ENCODE results near the gene ZNF112.
A peak's percentile ranks its signal among the peaks of the same experiment; 100 is the strongest.
"Not testable (repeated sequence)": the region's sequence is repeated elsewhere in the genome, so short reads cannot be mapped to it uniquely, and the experiment has no call there.

Gene ZNF112

DNA sequence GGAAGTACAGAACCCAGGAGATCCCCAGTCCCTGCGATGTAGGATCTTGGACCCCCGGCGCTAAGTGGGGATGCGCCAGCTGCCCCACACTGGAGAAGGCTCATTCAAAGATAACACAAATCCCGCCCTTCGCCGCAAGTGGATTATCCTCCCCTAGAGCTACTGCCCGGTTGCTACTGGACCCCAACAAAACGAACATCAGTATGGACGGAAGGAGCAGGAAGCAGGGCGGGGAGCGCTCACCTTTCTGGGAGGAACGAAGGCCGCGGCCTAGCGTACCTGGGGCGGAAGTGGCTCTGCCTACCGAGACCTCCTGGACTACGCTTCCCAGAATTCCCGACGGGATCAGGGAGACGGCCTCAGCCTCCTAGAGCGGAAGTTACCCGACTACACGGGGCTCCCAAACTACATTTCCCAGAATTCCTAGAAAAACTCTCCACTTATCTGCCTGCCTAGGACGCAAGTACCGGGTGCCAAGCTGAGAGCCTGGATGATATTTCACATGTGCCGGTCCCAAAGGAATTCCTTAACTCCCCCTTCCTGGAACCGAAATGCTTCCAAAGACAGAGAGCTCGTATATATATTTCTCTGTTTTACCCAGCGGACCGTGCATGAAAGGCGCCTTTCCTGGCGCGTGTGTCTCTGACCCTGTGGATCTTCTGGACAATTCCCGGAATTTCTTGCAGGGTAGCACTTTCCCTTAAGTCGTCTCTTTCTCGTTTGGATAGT lies at the start of gene ZNF112:
TSS of gene ZNF112 (minus strand) at position 298 of the 729 bp plus-strand sequence. CDS start 16,141 bp downstream, outside the sequence.
- H3K27ac ChIP-seq (ENCODE audit: low read depth, low read length) = peak within 1 kb of the TSS; percentile 75
- no peaks in the 10 kb centered on the region for H3K36me3 ChIP-seq (ENCODE audit: insufficient read depth, low read length)
- peaks cover 7% of the 10 kb centered on the region for H3K4me1 ChIP-seq (ENCODE audit: insufficient read depth, low read length)
- no peaks in the 10 kb centered on the region for H3K27me3 ChIP-seq (ENCODE audit: control insufficient read depth in 1 of 2, insufficient read depth in 2 of 2, low read length in 2 of 2)
- H3K9ac ChIP-seq (ENCODE audit: low read length) = peak within 1 kb of the TSS; percentile 54
- H3K9me3 ChIP-seq (ENCODE audit: low read length) = no peaks in the 10 kb centered on the region
- peak within 1 kb of the TSS; percentile 66 to 87 for H3K4me3 ChIP-seq (ENCODE audit: low read depth in 1 of 2, low read length in 2 of 2)

DNA sequence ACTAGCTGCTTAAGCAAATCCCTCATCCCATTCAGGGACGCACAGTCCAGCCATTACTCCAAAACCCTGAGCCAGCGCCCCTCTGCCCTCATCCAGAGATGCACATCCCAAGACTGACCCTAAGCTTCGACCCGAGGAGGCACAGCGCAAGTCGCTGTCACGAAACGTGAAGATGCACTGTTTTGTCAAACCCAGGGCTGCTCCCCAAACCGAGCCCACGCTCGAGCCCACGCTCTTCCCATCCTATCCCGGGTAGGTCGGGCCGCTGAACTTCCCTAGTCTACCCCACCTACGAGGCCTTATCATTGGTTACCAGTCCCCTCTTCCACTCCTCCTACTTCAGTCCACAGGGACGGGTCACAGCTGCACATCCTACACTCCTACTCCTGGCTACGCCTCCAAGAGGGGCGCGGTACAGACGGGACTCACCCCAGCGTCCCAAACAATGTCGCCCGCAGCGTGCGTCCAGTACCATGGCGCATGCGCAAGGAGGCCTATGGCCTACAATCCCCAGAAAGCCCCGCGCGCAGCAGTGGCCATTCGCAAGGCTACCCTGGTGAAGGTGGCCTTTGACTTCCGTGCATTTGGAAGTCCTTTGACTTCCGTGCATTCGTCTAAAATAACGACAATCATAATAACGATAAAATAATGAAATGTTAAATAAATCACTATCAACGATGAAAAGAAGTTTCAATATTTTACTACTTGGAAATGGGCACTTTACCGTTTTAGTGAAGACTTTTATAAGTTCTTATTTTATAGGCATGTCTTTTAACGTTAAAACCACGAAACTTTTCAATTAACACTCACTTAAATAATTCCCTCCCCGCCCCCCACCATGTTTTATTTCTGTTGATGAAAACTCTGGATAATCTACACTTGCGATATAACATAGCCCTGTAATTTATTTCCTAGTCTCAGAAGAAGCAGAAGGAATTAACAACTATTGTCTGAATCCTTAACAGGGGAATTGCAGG lies 44.9 kb upstream of the ZNF112 start, which contains the start of gene ZNF285:
TSS of gene ZNF285 (minus strand) at position 470 of the 977 bp plus-strand sequence. CDS start 4,395 bp downstream, outside the sequence.
- Histone ChIP-seq H3K36me3 (ENCODE audit: insufficient read depth, low read length) (no peaks in the 10 kb centered on the region), H3K27me3 (ENCODE audit: control insufficient read depth in 1 of 2, insufficient read depth in 2 of 2, low read length in 2 of 2) (no peaks in the 10 kb centered on the region), H3K4me3 (ENCODE audit: low read depth in 1 of 2, low read length in 2 of 2) (peak within 1 kb of the TSS; percentile 64 to 84), H3K27ac (ENCODE audit: low read depth, low read length) (peak within 1 kb of the TSS; percentile 30), H3K9me3 (ENCODE audit: low read length) (no peaks in the 10 kb centered on the region), H3K9ac (ENCODE audit: low read length) (no peak within 1 kb of the TSS), H3K4me1 (ENCODE audit: insufficient read depth, low read length) (no peaks in the 10 kb centered on the region)

DNA sequence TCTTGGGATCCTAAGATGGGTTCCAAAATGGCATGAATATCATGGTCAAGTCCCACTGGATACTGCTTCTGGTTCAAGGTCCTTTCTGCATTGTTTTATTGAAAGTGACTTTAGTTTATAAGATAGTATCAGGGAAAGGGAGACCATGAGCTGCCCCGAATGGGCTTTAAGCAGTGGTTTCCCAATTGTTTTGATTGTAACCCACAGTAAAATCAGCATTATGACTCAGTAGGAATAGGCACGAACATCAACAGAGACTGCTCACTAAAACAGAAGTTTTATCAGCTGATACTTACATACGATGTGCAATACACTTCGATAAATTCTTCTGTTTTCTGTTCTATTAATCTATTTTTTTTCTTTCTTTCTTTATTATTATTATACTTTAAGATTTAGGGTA lies 32.8 kb upstream of the ZNF112 start:
- H3K9me3 ChIP-seq (ENCODE audit: low read length); H3K27ac ChIP-seq (ENCODE audit: low read depth, low read length); H3K9ac ChIP-seq (ENCODE audit: low read length); H3K4me1 ChIP-seq (ENCODE audit: insufficient read depth, low read length); H3K27me3 ChIP-seq (ENCODE audit: control insufficient read depth in 1 of 2, insufficient read depth in 2 of 2, low read length in 2 of 2); H3K4me3 ChIP-seq (ENCODE audit: low read depth in 1 of 2, low read length in 2 of 2): not testable (repeated sequence)
- peaks cover 17% of the 10 kb centered on the region for H3K36me3 ChIP-seq (ENCODE audit: insufficient read depth, low read length)

DNA sequence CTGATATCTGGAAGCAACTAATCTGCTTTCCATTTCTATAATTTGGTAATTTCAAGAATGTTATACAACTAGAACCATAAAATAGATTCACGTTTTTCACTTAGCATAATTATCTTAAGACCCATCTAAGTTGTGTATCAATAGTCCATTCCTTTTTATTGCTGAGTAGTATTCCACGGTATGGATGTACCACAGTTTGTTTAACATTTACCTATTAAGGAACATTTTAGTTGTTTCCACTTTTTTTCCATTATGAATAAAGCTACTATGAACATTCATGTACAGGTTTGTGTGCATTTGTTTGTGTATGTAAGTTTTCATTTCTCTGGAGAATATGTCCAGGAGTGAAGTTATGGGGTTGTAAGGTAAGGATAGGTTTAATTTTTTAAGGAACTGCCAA lies 18.3 kb upstream of the ZNF112 start:
- Histone ChIP-seq H3K27ac (ENCODE audit: low read depth, low read length) (no peak overlapping the region), H3K4me3 (ENCODE audit: low read depth in 1 of 2, low read length in 2 of 2) (no peak overlapping the region), H3K27me3 (ENCODE audit: control insufficient read depth in 1 of 2, insufficient read depth in 2 of 2, low read length in 2 of 2) (no peaks in the 10 kb centered on the region), H3K4me1 (ENCODE audit: insufficient read depth, low read length) (no peaks in the 10 kb centered on the region), H3K9me3 (ENCODE audit: low read length) (no peaks in the 10 kb centered on the region), H3K9ac (ENCODE audit: low read length) (no peak overlapping the region), H3K36me3 (ENCODE audit: insufficient read depth, low read length) (no peaks in the 10 kb centered on the region)

DNA sequence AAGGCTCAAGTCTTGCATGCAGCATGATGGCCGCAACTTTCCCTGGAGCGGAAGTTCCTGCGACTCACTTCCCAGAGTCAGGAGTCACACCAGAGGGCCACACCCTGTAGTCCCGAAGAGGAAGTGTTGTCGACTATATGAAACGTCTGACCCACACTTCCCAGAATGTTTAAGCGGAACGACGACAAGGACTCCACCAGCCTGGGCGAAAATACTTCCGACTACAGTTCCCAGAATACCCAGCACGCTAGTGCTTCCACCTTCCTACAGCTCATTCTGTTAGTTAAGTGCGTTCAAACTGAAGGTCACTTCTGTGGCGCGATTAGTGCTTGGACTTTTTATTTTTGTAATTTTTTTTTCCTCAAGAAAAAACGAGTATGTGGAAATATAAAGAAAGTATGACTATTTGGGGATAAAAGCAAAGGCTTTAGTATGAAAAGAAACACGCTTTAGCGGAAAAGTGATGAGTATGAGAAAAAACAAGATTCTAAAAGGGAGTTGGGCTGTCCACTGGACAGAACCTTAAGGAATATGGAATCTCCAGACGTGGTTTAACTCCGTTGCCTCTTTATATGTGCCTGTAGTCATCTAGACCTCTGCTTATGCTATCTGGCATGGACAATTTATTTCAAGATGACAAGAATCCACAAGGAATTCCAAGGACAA lies 15.5 kb upstream of the ZNF112 start:
- H3K27me3 ChIP-seq (ENCODE audit: control insufficient read depth in 1 of 2, insufficient read depth in 2 of 2, low read length in 2 of 2) = no peaks in the 10 kb centered on the region
- H3K9me3 ChIP-seq (ENCODE audit: low read length) = peaks cover 4% of the 10 kb centered on the region
- no peak overlapping the region for H3K27ac ChIP-seq (ENCODE audit: low read depth, low read length)
- no peaks in the 10 kb centered on the region for H3K4me1 ChIP-seq (ENCODE audit: insufficient read depth, low read length)
- H3K9ac ChIP-seq (ENCODE audit: low read length) = no peak overlapping the region
- H3K36me3 ChIP-seq (ENCODE audit: insufficient read depth, low read length) = no peaks in the 10 kb centered on the region
- H3K4me3 ChIP-seq (ENCODE audit: low read depth in 1 of 2, low read length in 2 of 2) = no peak overlapping the region

DNA sequence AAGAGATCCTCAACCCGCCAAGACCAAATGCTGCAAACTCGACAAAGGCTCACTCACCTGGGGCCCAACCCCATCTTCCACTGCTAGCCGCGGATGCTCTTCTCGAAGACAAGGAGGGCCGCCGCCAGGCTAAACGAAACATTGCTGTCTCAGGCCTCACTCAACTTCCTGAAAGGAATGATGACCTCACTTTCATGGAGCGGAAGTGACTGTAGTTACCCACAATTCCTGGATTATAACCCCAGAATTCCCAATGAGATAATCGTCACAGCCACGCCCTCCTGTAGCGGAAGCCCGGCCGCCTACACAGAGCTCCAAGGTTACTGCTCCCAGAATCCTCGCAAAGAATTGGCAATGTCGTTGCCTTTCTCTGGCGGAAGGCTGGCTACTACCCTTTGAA lies 10.5 kb upstream of the ZNF112 start:
- no peak overlapping the region for H3K4me3 ChIP-seq (ENCODE audit: low read depth in 1 of 2, low read length in 2 of 2)
- no peak overlapping the region for H3K27ac ChIP-seq (ENCODE audit: low read depth, low read length)
- H3K9ac ChIP-seq (ENCODE audit: low read length) = no peak overlapping the region
- H3K4me1 ChIP-seq (ENCODE audit: insufficient read depth, low read length) = no peaks in the 10 kb centered on the region
- H3K36me3 ChIP-seq (ENCODE audit: insufficient read depth, low read length) = no peaks in the 10 kb centered on the region
- H3K27me3 ChIP-seq (ENCODE audit: control insufficient read depth in 1 of 2, insufficient read depth in 2 of 2, low read length in 2 of 2) = no peaks in the 10 kb centered on the region
- peaks cover 4% of the 10 kb centered on the region for H3K9me3 ChIP-seq (ENCODE audit: low read length)

DNA sequence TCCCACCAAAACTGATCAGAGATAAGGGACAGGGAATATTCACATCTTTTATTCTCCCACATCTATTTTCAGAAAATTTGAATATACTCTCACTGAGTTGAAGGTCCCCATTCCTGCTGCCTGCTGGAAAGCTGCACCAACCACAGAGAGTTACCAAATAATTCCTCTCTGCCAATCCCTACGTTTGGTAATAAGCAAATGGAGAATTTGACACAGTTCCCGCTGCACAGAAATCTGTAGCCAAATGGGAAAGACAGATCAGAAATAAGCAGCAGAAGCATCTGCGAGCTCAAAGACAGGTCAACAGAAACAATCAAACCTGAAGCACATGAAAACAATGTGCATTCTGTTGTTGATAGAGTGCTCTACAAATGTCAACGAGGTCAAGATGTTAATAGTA lies 9.9 kb downstream of the ZNF112 start:
- Histone ChIP-seq H3K27me3 (ENCODE audit: control insufficient read depth in 1 of 2, insufficient read depth in 2 of 2, low read length in 2 of 2) (no peaks in the 10 kb centered on the region), H3K27ac (ENCODE audit: low read depth, low read length) (no peak overlapping the region), H3K9me3 (ENCODE audit: low read length) (peaks cover 63% of the 10 kb centered on the region), H3K4me1 (ENCODE audit: insufficient read depth, low read length) (no peaks in the 10 kb centered on the region), H3K36me3 (ENCODE audit: insufficient read depth, low read length) (no peaks in the 10 kb centered on the region), H3K9ac (ENCODE audit: low read length) (no peak overlapping the region), H3K4me3 (ENCODE audit: low read depth in 1 of 2, low read length in 2 of 2) (no peak overlapping the region)

DNA sequence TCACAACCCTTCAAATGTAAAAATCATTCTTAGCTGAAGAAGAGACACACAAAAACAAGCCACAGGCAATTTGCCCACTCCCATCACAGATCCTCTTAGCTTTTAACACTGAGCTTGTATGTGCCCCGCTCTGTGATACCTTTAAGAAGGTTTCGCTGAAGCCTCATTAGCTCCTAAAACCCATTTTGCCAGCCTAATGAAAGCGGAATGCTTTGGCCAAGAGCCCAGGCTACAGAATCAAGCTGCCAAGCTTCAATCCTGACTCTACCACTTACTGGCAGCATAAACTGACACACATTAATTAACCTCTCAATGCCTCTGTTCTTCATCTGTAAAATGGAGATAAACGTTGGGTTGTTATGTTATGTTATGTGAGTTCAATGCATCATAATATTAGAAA lies 10.5 kb downstream of the ZNF112 start:
- H3K27me3 ChIP-seq (ENCODE audit: control insufficient read depth in 1 of 2, insufficient read depth in 2 of 2, low read length in 2 of 2) = no peaks in the 10 kb centered on the region
- no peak overlapping the region for H3K27ac ChIP-seq (ENCODE audit: low read depth, low read length)
- peaks cover under 1% of the 10 kb centered on the region for H3K36me3 ChIP-seq (ENCODE audit: insufficient read depth, low read length)
- H3K9ac ChIP-seq (ENCODE audit: low read length) = no peak overlapping the region
- peaks cover 63% of the 10 kb centered on the region for H3K9me3 ChIP-seq (ENCODE audit: low read length)
- H3K4me1 ChIP-seq (ENCODE audit: insufficient read depth, low read length) = no peaks in the 10 kb centered on the region
- H3K4me3 ChIP-seq (ENCODE audit: low read depth in 1 of 2, low read length in 2 of 2) = no peak overlapping the region

DNA sequence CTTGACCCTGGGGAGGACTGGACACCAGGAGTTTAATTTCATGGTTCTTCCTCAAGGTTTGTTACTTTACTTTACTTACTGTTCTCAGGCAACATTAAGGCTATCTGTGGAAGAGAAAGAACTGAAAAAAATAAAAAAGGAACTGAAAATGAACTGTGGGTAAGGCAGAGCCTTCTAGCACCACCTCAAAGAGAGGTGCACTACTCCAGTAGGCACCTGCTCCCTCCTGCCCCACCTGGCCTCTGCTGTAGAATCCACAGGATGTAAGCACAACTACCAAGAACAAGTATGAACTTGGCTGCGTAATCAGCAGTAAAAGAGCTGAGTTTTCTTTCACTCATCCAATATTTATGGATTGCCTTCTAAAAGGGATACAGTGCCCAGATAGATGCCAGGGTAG lies 12.2 kb downstream of the ZNF112 start:
- no peak overlapping the region for H3K4me3 ChIP-seq (ENCODE audit: low read depth in 1 of 2, low read length in 2 of 2)
- no peak overlapping the region for H3K9ac ChIP-seq (ENCODE audit: low read length)
- H3K9me3 ChIP-seq (ENCODE audit: low read length) = peaks cover 58% of the 10 kb centered on the region
- H3K27me3 ChIP-seq (ENCODE audit: control insufficient read depth in 1 of 2, insufficient read depth in 2 of 2, low read length in 2 of 2) = no peaks in the 10 kb centered on the region
- no peak overlapping the region for H3K27ac ChIP-seq (ENCODE audit: low read depth, low read length)
- peaks cover 14% of the 10 kb centered on the region for H3K36me3 ChIP-seq (ENCODE audit: insufficient read depth, low read length)
- H3K4me1 ChIP-seq (ENCODE audit: insufficient read depth, low read length) = no peaks in the 10 kb centered on the region

DNA sequence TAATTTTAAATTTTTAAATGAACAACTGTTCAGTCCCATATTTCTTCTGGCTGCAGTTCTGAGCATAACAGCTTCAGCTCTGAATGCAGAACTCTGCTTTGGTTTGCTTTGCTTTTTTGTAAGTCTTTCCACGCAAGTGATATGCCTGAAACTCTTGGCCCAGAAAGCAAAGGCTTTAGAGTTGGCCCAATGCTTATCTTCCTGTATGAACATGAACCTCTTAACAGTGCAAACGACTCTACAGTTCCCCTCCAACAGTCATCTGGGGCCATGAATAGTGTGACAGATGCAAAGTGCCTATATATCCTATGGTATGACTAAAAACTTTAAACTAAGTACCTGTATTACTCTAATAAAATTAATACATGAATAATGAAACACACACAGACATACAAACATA lies 14.7 kb downstream of the ZNF112 start:
- Histone ChIP-seq H3K9me3 (ENCODE audit: low read length) (peaks cover 42% of the 10 kb centered on the region), H3K4me1 (ENCODE audit: insufficient read depth, low read length) (no peaks in the 10 kb centered on the region), H3K9ac (ENCODE audit: low read length) (no peak overlapping the region), H3K4me3 (ENCODE audit: low read depth in 1 of 2, low read length in 2 of 2) (no peak overlapping the region), H3K27me3 (ENCODE audit: control insufficient read depth in 1 of 2, insufficient read depth in 2 of 2, low read length in 2 of 2) (no peaks in the 10 kb centered on the region), H3K27ac (ENCODE audit: low read depth, low read length) (no peak overlapping the region), H3K36me3 (ENCODE audit: insufficient read depth, low read length) (peaks cover 21% of the 10 kb centered on the region)

DNA sequence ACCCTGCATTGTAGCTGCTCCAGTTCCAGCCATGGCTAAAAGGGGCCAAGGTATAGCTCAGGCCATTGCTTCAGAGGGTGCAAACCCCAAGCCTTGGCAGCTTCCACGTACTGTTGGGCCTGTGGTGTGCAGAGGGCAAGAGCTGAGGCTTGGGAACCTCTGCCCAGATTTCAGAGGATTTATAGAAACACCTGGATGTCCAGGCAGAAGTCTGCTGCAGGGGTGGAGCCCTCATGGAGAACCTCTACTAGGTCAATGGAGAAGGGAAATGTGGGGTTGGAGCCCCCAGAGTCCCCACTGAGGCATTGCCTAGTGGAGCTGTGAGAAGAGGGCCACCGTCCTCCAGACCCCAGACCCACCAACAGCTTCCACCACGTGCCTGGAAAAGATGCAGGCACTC lies 21.8 kb downstream of the ZNF112 start:
- not testable (repeated sequence) for H3K9ac ChIP-seq (ENCODE audit: low read length); H3K27me3 ChIP-seq (ENCODE audit: control insufficient read depth in 1 of 2, insufficient read depth in 2 of 2, low read length in 2 of 2); H3K27ac ChIP-seq (ENCODE audit: low read depth, low read length); H3K4me1 ChIP-seq (ENCODE audit: insufficient read depth, low read length); H3K4me3 ChIP-seq (ENCODE audit: low read depth in 1 of 2, low read length in 2 of 2)
- peaks cover 70% of the 10 kb centered on the region for H3K36me3 ChIP-seq (ENCODE audit: insufficient read depth, low read length)
- H3K9me3 ChIP-seq (ENCODE audit: low read length) = peaks cover 23% of the 10 kb centered on the region

Data from muscle layer of colon (tissue), 2 donors.